GM13977 (cell line): ENCODE measurements around the gene TRIM71.
A peak's percentile ranks its signal among the peaks of the same experiment; 100 is the strongest.

ENCODE experiments used
- DNase-seq: peaks from one replicate; pipeline ENCODE4 v3.0.0; 2012; ENCODE audit warnings: low spot score
- CTCF ChIP-seq: IDR thresholded peaks from 2 replicates; pipeline ENCODE4 v1.5.1; 2012; ENCODE audit warnings: mild to moderate bottlenecking, control low read depth; ENCODE audit not compliant: insufficient read depth; ENCODE audit errors: extremely low read depth, missing control alignments
- in situ Hi-C: fragments of 300-500 bp; cut with MboI; formaldehyde crosslinking; loops from one replicate; pipeline ENCODE4 v1.12.0; 2022; ENCODE audit warnings: low sequenced_read_pairs, low pct_unique_long_range_greater_than_20kb, mixed read lengths, inconsistent platforms; ENCODE audit not compliant: unreplicated experiment

Gene TRIM71

DNA sequence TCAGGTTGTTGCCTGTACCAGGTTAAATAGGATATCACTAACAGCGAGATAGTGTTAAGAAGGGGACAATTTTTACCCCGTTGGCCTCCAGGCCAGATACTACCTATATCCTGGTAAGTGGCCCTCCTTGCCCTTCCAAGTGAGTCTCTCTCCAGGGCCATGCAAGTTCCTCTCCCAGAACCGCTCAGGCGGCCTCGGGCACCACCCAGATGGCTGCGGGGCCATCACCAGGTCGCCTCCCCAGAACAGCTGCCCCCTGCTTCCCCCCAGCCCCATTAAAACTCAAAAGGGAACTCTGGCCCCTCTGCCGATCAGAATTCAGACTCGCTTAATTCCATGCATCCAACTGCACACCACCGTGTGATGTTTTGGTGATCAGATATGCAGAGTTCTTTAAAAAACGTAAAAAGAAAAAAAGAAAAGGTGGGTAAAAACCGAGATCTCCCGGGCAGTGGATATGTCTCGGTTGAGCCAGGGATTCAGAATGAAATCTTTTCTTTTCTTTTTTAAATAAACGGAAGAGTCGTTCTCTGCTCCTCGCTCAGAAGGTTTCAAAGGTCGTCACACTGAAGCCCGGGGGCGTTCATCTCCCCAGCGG lies 1.9 kb upstream of the TRIM71 start:
- TF ChIP-seq CTCF: no peak
- in situ Hi-C loops: no loop called here
- peak; percentile 39 for DNase-seq

GRCh38 chr3:32816439-32817256 lies 1.1 kb upstream of the TRIM71 start:
- in situ Hi-C loops: no loop called here
- DNase-seq: peak; percentile 66
- no peak for TF ChIP-seq CTCF

- peak; percentile 58 for DNase-seq
- in situ Hi-C loops: no loop called here
- TF ChIP-seq CTCF: no peak
These were observed 590 bp upstream of the TRIM71 start for GRCh38 chr3:32817257-32817557.

- no peak for TF ChIP-seq CTCF
- in situ Hi-C loops: no loop called here
- DNase-seq: peak; percentile 65
These were observed 602 bp downstream of the TRIM71 start for GRCh38 chr3:32818229-32818969.

- no peak for DNase-seq
- TF ChIP-seq CTCF: no peak
- in situ Hi-C loops: no loop called here
These were observed 1.2 kb downstream of the TRIM71 start for GRCh38 chr3:32818970-32819511.

DNA sequence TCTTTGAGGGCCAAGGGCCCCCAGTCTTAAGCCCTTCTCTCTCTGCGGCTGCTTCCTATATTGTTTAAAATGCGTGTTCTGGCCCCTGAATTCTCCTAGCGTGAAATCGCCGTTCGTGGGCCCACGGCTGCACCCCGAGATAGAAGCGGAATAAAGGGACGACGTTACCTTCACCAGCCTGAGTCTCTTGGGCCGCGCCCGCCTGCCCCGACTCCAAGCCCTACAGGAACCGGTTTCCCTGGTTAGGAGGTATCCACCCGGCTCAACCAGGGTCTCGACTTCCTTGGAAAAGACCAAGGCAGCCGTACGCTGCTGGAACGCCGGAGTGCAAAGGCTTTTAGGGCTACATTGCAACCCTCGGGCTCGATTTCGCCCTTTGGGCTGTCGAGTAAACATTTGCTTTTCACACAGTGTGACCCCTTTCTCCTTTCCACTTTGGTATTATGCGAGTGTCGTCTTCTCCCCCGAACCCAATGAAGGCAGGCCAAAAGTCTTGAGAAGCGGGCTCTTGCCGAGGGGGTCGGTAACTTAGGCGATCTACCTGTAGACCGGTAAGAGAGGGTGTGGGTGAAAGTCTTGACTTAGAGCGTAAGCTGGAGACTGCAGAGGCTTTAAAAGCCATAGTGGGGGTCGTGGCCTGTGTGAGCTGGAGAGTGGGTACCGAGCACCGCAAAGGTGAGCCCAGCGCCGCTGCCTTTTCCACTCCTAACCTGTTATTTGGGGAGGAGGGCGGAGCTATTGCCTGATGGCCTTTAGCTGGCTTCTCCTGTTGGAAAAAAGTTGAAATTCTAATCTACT lies 2.0 kb downstream of the TRIM71 start:
- in situ Hi-C loops: no loop called here
- no peak for DNase-seq
- TF ChIP-seq CTCF: no peak
